IgD-negative memory B cell (primary cell): ENCODE data around the gene CSNK1G2. TPM values are rescaled to one million over a fixed set of nuclear protein-coding genes. Genes with fewer than 3 reads are reported as not detected.

ENCODE experiments used
- H3K27ac Mint-ChIP-seq, 3 donors: one replicate each; pipeline ENCODE4 v1.8.0; 2020 to 2022; ENCODE audit warnings: mild to moderate bottlenecking in 3 of 3, mixed read lengths in 3 of 3, moderate library complexity in 1 of 3
- H3K27me3 Mint-ChIP-seq: one replicate; pipeline ENCODE4 v1.8.0; 2021; ENCODE audit warnings: mixed read lengths
- H3K36me3 Mint-ChIP-seq: one replicate; pipeline ENCODE4 v1.8.0; 2020; ENCODE audit warnings: mild to moderate bottlenecking, mixed read lengths
- H3K4me1 Mint-ChIP-seq, 3 donors: one replicate each; pipeline ENCODE4 v1.8.0; 2020 to 2022; ENCODE audit warnings: mixed read lengths in 3 of 3, mild to moderate bottlenecking in 1 of 3
- H3K4me3 Mint-ChIP-seq, 4 donors: one replicate each; pipeline ENCODE4 v1.8.0; 2020 to 2022; ENCODE audit warnings: mild to moderate bottlenecking in 4 of 4, mixed read lengths in 4 of 4, moderate library complexity in 3 of 4
- H3K9me3 Mint-ChIP-seq, 3 donors: one replicate each; pipeline ENCODE4 v1.8.0; 2020 to 2021; ENCODE audit warnings: mixed read lengths in 3 of 3, mild to moderate bottlenecking in 1 of 3
- polyA plus RNA-seq: library from polyadenylated mRNA; unstranded; fragments of 300-500 nt; fragmentation: Illumina TruSeq; gene quantifications from one replicate; pipeline ENCODE4 v1.2.3, GENCODE V29; 2021

CSNK1G2 gene
- polyA plus RNA-seq, 1 donor from 2014 or later = 28.8 TPM

DNA sequence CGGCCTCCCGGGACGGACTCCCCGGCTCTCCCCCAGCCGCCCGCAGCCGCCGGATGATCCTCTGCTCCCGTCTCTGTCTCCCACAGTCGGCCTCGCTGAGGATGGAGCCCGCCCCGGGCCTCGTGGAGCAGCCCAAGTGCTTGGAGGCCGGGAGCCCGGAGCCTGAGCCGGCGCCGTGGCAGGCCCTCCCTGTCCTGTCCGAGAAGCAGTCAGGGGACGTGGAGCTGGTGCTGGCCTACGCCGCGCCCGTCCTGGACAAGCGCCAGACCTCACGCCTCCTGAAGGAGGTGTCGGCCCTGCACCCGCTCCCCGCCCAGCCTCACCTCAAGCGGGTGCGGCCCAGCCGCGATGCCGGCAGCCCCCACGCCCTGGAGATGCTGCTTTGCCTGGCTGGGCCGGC, 29.0 kb upstream of the CSNK1G2 start:
- Mint-ChIP-seq H3K27me3 (no peaks in the 10 kb centered on the region), H3K9me3 (no peaks in the 10 kb centered on the region), H3K4me1 (peaks cover 5 to 9% (median 6%) of the 10 kb centered on the region in 3 donors), H3K36me3 (no peaks in the 10 kb centered on the region), H3K27ac (no peak overlapping the region), H3K4me3 (no peak overlapping the region)

DNA sequence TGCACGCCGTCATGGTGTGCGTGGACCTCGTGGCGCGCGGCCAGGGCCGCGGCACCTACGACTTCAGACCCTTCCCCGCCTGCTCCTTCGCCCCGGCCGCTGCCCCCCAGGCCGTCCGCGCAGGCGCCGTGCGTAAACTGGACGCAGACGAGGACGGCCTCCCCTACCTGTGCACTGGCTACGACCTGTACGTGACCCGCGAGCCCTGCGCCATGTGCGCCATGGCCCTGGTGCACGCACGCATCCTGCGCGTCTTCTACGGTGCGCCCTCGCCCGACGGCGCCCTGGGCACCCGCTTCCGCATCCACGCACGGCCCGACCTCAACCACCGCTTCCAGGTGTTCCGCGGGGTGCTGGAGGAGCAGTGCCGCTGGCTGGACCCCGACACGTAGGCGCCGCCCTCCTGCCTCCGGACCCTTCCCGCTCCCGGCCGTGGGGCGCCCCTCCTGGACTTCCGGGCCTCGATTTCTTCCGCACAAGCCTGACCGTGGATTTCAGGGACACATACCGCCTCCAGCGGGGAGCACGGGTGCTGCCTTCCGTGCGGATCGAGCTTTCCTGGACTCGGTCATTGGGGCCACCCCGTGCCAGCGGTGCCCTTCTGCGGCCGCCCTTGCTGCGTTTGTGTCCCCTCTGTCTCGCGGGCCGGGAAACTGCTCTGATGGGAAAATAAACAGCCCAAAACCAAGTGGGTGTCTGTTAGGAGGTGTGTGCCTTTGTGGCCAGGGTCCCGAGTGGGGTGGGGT, 28.0 kb upstream of the CSNK1G2 start:
- Mint-ChIP-seq H3K9me3 (no peaks in the 10 kb centered on the region), H3K4me1 (peaks cover 5 to 7% (median 6%) of the 10 kb centered on the region in 3 donors), H3K27ac (no peak overlapping the region), H3K36me3 (no peaks in the 10 kb centered on the region), H3K4me3 (no peak overlapping the region), H3K27me3 (no peaks in the 10 kb centered on the region)

DNA sequence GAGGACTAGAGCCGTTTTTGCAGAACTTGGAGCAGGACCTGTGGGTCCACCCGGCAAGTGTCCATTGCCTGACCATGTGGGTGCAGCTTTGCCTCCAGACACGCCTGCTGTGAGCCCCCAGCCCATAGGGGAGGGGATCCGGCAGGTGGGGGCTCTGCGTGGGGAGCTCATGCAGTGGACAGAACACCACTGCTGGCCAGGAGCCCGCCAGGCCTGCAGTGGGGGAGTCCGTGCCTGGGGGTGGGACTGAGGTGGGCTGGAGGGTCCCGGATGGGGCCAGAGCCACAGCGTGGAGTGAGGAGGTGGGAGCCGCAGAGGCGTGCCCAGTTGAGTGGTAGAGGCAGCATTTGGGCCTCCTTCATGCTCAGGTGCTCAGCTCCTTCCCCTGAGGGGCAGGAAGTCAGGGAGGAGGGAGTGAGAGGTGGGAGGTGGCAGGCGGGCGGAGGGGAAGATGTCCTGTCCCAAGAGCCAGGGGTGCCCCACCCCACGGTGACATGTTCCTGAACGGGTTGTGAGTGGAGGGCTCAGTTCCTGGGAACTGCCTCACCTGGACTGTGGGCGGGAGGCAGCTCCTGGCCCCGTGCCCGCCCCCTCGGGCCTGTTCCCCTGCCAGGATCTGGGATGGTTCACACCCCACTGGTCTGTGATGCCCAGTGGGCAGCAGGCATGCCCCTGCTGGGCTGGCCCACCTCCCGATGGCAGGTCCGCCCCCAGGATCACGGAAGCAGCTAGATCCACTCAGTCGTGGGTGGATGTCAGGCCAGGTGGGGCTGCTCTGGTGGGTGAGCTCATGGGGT, 27.0 kb upstream of the CSNK1G2 start:
- Mint-ChIP-seq H3K9me3 (no peaks in the 10 kb centered on the region), H3K4me3 (no peak overlapping the region), H3K36me3 (no peaks in the 10 kb centered on the region)

DNA sequence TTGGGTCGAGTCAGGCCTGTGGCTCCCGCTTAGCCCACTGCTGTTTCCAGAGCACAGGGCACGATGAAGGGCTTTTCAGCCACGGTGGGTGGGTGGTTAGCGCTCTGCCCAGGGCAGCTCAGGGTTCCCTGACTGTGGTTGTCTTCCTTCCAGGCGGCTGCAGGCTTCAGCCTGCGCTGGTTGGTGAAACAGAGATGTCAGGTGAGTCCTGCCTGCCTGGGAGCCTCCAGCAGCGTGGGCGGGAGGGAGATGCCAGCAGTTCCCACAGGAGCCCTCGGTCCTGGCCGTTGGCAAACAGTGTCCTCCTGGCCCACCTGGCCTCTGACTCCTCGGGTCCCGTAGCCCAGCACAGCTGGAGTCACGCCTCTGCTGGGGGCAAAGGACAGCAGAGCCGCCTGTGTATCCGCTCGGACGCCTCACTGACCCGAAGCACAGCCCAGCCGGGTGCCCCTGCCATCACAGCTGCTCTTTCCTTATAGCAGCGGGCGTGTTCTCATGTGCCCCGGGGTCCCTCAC, 26.1 kb upstream of the CSNK1G2 start:
- Mint-ChIP-seq H3K4me3 (no peak overlapping the region), H3K27me3 (no peaks in the 10 kb centered on the region), H3K27ac (peak overlapping the region in 1 of 3 donors; percentile 14), H3K36me3 (no peaks in the 10 kb centered on the region), H3K9me3 (no peaks in the 10 kb centered on the region), H3K4me1 (peaks cover 2 to 6% (median 2%) of the 10 kb centered on the region in 3 donors)

More for the DNA sequence above, 27.0 kb upstream of the CSNK1G2 start:
- no peak overlapping the region for H3K27ac Mint-ChIP-seq
- H3K4me1 Mint-ChIP-seq = peaks cover 3 to 7% (median 6%) of the 10 kb centered on the region in 3 donors
- no peaks in the 10 kb centered on the region for H3K27me3 Mint-ChIP-seq

DNA sequence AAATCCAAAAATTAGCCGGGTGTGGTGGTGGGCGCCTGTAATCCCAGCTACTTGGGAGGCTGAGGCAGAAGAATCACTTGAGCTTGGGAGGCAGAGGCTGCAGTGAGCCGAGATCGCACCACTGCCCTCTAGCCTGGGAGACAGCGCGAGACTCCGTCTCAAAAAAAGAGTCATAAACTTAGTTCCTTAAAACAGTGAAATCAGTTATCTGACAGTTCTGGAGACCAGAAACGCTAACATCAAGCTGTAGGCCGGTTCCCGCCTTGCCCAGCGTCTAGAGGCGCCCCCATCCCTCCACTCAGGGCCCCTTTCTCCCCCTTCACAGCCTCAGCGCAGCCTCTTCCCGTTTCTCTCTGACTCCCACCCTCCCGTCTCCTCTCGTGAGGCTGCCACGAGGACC, 23.8 kb upstream of the CSNK1G2 start:
- no peaks in the 10 kb centered on the region for H3K36me3 Mint-ChIP-seq
- no peaks in the 10 kb centered on the region for H3K27me3 Mint-ChIP-seq
- H3K9me3 Mint-ChIP-seq = no peaks in the 10 kb centered on the region

DNA sequence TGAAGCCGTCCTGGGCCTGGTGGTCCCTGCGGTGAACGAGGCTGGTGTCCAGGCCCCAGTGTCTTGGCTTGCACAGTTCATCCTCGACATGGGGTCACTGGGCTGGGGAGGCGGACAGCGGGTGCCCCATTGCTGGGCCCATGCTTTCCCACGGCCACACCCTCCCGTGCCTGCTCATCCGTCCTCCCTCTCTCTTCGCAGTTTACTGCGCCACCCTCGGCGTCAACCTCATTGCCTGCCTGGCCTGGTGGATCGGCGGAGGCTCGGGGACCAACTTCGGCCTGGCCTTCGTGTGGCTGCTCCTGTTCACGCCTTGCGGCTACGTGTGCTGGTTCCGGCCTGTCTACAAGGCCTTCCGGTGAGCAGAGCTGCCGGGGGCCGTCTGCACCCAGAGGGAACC, 23.0 kb upstream of the CSNK1G2 start:
- no peaks in the 10 kb centered on the region for H3K9me3 Mint-ChIP-seq
- H3K27ac Mint-ChIP-seq = no peak overlapping the region
- H3K4me3 Mint-ChIP-seq = no peak overlapping the region
- peaks cover 0 to 3% (median 0%) of the 10 kb centered on the region in 3 donors for H3K4me1 Mint-ChIP-seq
- H3K36me3 Mint-ChIP-seq = no peaks in the 10 kb centered on the region
- no peaks in the 10 kb centered on the region for H3K27me3 Mint-ChIP-seq

More for the DNA sequence above, 23.8 kb upstream of the CSNK1G2 start:
- H3K4me3 Mint-ChIP-seq = peak overlapping the region in 1 of 4 donors; percentile 14
- H3K4me1 Mint-ChIP-seq = peaks cover 0 to 3% (median 0%) of the 10 kb centered on the region in 3 donors
- H3K27ac Mint-ChIP-seq = no peak overlapping the region

DNA sequence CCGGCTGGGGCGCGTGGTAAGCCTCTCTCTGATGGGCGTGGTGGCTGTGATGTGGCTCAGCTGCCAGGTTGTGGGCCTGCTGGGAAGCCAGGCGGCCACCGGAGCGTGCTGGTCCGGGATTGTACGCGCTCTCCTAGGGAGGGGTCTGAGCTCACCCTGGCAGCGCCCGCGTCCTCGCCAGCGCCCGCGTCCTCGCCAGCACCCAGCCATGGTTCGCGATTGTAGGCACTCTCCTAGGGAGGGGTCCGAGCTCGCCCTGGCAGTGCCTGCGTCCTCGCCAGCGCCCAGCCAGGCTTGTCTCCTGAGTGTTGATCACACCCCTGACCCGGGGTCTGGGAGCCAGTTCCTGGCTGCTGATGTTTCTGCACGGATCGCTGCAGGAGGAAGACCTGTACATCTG, 22.0 kb upstream of the CSNK1G2 start:
- no peaks in the 10 kb centered on the region for H3K9me3 Mint-ChIP-seq
- H3K36me3 Mint-ChIP-seq = no peaks in the 10 kb centered on the region
- no peaks in the 10 kb centered on the region for H3K27me3 Mint-ChIP-seq
- H3K4me3 Mint-ChIP-seq = no peak overlapping the region
- peaks cover 0 to 12% (median 0%) of the 10 kb centered on the region in 3 donors for H3K4me1 Mint-ChIP-seq
- H3K27ac Mint-ChIP-seq = no peak overlapping the region

DNA sequence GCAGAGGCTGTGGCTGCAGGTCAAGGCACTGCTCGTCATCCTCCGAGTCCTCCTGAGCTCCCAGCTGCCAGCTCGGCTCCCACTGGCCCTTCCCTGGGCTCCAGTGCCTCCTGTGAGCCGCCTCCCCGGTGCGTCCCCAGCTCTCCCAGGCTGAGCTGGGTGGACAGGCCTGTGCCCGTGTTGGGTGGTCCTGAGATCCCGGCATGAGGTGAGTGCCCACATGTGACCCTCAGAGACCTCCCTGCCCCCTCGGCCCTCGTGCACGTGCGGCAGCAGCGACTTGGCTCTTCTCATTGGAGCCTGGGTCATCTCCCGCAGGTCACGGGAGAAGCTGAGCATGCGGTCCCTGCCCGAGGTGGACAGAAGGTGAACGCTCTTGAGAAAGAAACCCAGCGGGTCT, 20.3 kb upstream of the CSNK1G2 start:
- Mint-ChIP-seq H3K4me1 (peaks cover 0 to 12% (median 0%) of the 10 kb centered on the region in 3 donors), H3K9me3 (no peaks in the 10 kb centered on the region), H3K27me3 (no peaks in the 10 kb centered on the region), H3K36me3 (no peaks in the 10 kb centered on the region), H3K27ac (no peak overlapping the region), H3K4me3 (no peak overlapping the region)

DNA sequence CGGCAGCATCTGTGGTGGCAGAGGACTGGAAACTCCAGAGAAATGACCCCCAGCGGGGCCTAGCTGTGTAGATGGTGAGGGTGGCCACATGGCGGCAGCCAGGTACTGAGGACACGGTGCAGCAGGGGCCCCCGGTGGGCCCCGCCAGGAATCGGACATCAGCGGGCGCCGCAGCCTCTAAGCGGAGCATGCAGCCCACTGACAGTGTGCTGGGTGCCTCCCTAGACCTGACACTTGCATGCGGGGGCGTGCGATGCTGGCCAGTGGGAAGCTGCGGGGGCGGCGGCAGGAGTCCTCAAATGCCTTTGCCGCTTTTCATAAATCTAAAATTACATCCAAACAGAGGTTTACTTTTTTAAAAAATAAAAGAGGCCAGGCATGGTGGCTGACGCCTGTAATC, 19.6 kb upstream of the CSNK1G2 start:
- Mint-ChIP-seq H3K4me3 (no peak overlapping the region), H3K36me3 (no peaks in the 10 kb centered on the region), H3K9me3 (no peaks in the 10 kb centered on the region), H3K27me3 (no peaks in the 10 kb centered on the region), H3K27ac (peak overlapping the region in 1 of 3 donors; percentile 92), H3K4me1 (peaks cover 0 to 12% (median 0%) of the 10 kb centered on the region in 3 donors)

DNA sequence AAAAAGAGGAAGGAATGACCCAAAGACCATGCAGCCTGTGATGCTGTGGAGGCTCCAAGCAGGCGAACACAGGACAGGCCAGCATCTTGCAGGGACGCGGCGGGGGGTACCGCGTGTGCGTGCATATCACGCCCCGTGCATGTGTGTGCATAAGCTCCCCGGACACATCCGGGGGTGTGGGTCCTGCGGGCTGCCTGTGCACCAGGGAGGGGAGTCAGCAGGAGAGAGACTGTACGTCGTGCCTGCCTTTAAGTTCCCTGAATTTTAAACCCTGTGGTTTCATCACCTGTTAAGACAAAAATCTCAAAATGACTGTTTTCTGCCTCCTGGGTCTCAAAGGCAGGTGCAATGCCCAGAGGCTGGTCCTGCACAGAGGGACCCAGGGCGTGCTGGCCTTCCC, 19.1 kb upstream of the CSNK1G2 start:
- H3K9me3 Mint-ChIP-seq = no peaks in the 10 kb centered on the region
- H3K4me3 Mint-ChIP-seq = no peak overlapping the region
- no peaks in the 10 kb centered on the region for H3K36me3 Mint-ChIP-seq
- peaks cover 0 to 12% (median 0%) of the 10 kb centered on the region in 3 donors for H3K4me1 Mint-ChIP-seq
- H3K27me3 Mint-ChIP-seq = no peaks in the 10 kb centered on the region
- peak overlapping the region in 2 of 3 donors; percentile 59 to 92 for H3K27ac Mint-ChIP-seq

DNA sequence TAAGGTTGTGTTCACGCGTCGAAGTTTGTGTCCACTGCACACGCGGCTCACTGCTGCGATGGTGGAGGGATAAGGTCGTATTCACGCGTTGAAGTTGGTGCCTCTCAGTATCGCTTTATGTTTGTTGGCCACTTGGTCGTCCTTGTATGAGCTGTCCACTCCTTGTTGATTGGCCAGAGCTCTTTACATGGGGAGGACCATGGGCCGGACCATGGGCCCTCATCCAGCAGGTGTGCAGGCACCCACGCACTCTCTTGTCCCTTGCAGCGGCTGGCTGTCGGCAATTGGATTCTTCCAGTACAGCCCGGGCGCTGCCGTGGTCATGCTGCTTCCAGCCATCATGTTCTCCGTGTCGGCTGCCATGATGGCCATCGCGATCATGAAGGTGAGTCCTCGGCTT, 18.2 kb upstream of the CSNK1G2 start:
- H3K27me3 Mint-ChIP-seq = no peaks in the 10 kb centered on the region
- peak overlapping the region; percentile 53 to 92 (median 89) for H3K27ac Mint-ChIP-seq
- no peaks in the 10 kb centered on the region for H3K36me3 Mint-ChIP-seq
- H3K9me3 Mint-ChIP-seq = no peaks in the 10 kb centered on the region
- peaks cover 0 to 14% (median 1%) of the 10 kb centered on the region in 3 donors for H3K4me1 Mint-ChIP-seq
- H3K4me3 Mint-ChIP-seq = no peak overlapping the region

DNA sequence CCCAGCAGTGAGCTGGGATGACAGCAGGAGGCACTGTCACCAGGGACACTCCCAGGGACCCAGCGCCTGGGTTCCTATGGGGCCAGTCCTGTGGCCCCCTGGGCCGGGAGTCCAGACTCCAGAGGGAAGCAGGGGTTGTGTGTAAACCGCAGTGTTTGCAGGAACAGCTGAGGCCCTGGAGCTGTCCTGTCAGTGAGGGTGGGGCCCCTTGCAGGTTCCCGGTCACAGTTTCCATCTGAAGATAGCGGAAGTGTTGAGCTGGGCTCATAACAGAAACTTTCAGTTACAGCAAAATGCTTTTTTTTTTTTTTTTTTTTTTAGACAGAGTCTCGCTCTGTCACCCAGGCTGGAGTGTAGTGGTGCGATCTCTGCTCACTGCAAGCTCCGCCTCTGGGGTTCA, 17.7 kb upstream of the CSNK1G2 start:
- peak overlapping the region in 3 of 4 donors; percentile 74 to 88 (median 81) for H3K4me3 Mint-ChIP-seq
- no peaks in the 10 kb centered on the region for H3K36me3 Mint-ChIP-seq
- H3K9me3 Mint-ChIP-seq = no peaks in the 10 kb centered on the region
- peaks cover 0 to 16% (median 1%) of the 10 kb centered on the region in 3 donors for H3K4me1 Mint-ChIP-seq
- peak overlapping the region in 2 of 3 donors; percentile 89 to 92 for H3K27ac Mint-ChIP-seq
- H3K27me3 Mint-ChIP-seq = no peaks in the 10 kb centered on the region

DNA sequence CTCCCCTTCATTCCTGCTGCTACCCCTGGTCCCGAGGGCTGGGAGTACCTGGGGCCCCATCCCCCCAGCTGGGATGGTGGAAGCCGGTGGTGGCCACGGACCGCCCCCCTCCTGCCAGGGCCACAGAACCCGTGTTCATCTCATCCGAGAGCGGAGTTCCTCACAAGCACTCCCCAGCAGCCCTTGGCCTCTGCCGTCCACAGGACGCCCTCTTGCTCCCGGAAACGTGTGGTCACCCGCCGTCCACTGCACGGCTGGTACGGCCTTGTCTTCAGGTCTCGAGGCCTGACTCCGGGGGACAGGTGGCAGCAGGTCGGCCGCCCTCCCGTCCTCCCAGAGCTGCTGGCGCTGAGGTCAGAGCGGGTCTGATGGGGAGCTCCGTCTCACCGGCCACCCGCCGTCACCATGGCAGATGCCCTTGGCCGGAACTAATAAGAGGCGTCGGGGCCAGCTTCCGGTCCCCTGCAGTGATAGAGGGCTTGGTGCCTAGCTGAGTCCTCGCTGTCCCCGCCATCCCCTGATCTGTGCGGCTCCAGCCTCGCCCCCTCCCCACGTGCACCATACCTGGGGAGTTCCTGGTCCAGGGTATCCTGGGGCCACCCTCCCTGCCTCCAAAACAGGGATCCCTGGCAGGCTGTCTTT, 16.5 kb upstream of the CSNK1G2 start:
- no peaks in the 10 kb centered on the region for H3K9me3 Mint-ChIP-seq
- no peaks in the 10 kb centered on the region for H3K36me3 Mint-ChIP-seq
- H3K4me3 Mint-ChIP-seq = no peak overlapping the region
- peak overlapping the region in 1 of 3 donors; percentile 4 for H3K27ac Mint-ChIP-seq
- peaks cover 0 to 17% (median 5%) of the 10 kb centered on the region in 3 donors for H3K4me1 Mint-ChIP-seq
- no peaks in the 10 kb centered on the region for H3K27me3 Mint-ChIP-seq

DNA sequence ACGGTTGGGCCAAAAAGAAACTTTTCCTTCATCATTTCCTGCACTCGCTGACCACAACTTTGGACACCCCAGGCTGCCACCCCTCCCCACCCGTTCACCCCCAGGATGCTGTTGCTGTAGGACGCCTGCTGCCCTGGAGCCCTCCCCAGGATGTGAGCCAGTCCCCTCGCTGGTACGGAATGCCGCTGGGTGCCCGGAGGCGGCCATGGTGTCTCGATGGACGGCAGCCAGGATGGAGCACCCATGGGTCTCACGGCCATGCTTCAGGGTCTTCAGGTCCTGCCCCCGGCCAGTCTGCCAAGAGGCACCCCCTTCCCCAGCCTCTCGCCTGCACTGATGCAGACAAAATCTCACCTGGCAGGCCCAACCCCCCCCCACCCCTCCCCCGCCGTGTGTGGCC, 15.4 kb upstream of the CSNK1G2 start:
- Mint-ChIP-seq H3K27me3 (peaks cover 2% of the 10 kb centered on the region), H3K36me3 (no peaks in the 10 kb centered on the region), H3K27ac (peak overlapping the region in 1 of 3 donors; percentile 39), H3K4me3 (no peak overlapping the region), H3K4me1 (peaks cover 0 to 22% (median 7%) of the 10 kb centered on the region in 3 donors), H3K9me3 (no peaks in the 10 kb centered on the region)
